Loucy (cell line): ENCODE data around the gene PCDHGB5.

ENCODE experiments used
- H2AFZ ChIP-seq: fragments of 200-600 bp; sonication (generic); 2 replicates; pipeline ENCODE4 v1.6.0; 2016; ENCODE audit warnings: antibody characterized with exemption, mild to moderate bottlenecking, low read length, moderate library complexity
- H3F3A ChIP-seq: fragments of 200-600 bp; 2 replicates; pipeline ENCODE4 v1.6.0; 2016; ENCODE audit warnings: antibody characterized with exemption, low read depth, mild to moderate bottlenecking
- H3K27me3 ChIP-seq: fragments of 200-600 bp; sonication (generic); 2 replicates; pipeline ENCODE4 v1.6.1; 2014; ENCODE audit warnings: low read length, mild to moderate bottlenecking; ENCODE audit not compliant: insufficient read depth, poor library complexity, severe bottlenecking
- H3K36me3 ChIP-seq: fragments of 200-600 bp; sonication (generic); 2 replicates; pipeline ENCODE4 v1.6.1; 2016; ENCODE audit warnings: low read length; ENCODE audit not compliant: insufficient read depth
- H3K4me1 ChIP-seq: fragments of 200-600 bp; sonication (generic); 2 replicates; pipeline ENCODE4 v1.5.1; 2014; ENCODE audit warnings: low read length, mild to moderate bottlenecking; ENCODE audit not compliant: insufficient read depth, poor library complexity, severe bottlenecking
- H3K4me2 ChIP-seq: fragments of 200-600 bp; sonication (generic); 2 replicates; pipeline ENCODE4 v1.6.0; 2014; ENCODE audit warnings: antibody characterized with exemption, low read length, low read depth, mild to moderate bottlenecking; ENCODE audit not compliant: poor library complexity, severe bottlenecking
- H3K4me3 ChIP-seq: fragments of 200-600 bp; sonication (generic); 2 replicates; pipeline ENCODE4 v1.5.1; 2014; ENCODE audit warnings: low read length, mild to moderate bottlenecking, mixed read lengths; ENCODE audit not compliant: poor library complexity, severe bottlenecking
- H3K79me2 ChIP-seq: fragments of 200-600 bp; sonication (generic); 2 replicates; pipeline ENCODE4 v1.6.1; 2014; ENCODE audit warnings: low read length; ENCODE audit not compliant: insufficient read depth
- H3K9ac ChIP-seq: fragments of 200-600 bp; sonication (generic); 2 replicates; pipeline ENCODE4 v1.6.0; 2014; ENCODE audit warnings: mild to moderate bottlenecking, low read depth, low read length, moderate library complexity; ENCODE audit not compliant: poor library complexity, severe bottlenecking
- H3K9me2 ChIP-seq: fragments of 200-600 bp; sonication (generic); replicated peaks from 2 replicates; pipeline ENCODE4 v1.6.1; 2016; ENCODE audit warnings: low read depth, low read length, mixed read lengths
- H3K9me3 ChIP-seq: fragments of 200-600 bp; sonication (generic); 2 replicates; pipeline ENCODE4 v1.6.1; 2014; ENCODE audit warnings: mild to moderate bottlenecking, antibody characterized with exemption, low read length, low read depth; ENCODE audit not compliant: insufficient read depth
- H4K20me1 ChIP-seq: fragments of 200-600 bp; sonication (generic); 2 replicates; pipeline ENCODE4 v1.6.0; 2014; ENCODE audit warnings: antibody characterized with exemption, low read length, mild to moderate bottlenecking; ENCODE audit not compliant: insufficient read depth, poor library complexity, severe bottlenecking
- CTCF ChIP-seq: fragments of 200-600 bp; sonication (generic); conservative IDR thresholded peaks from 2 replicates; pipeline ENCODE4 v1.5.1; 2014; ENCODE audit warnings: mild to moderate bottlenecking, antibody characterized with exemption, low read length
- EZH2phosphoT487 ChIP-seq: fragments of 200-600 bp; IDR thresholded peaks from 2 replicates; pipeline ENCODE4 v1.6.1; 2018; ENCODE audit warnings: antibody characterized with exemption, mild to moderate bottlenecking, moderate library complexity, borderline replicate concordance

PCDHGB5 gene

GRCh38 chr5:141422742-141423291 lies 25.1 kb downstream of the PCDHGB5 start:
- Histone ChIP-seq H3K27me3 (no peaks in the 10 kb centered on the region), H2AFZ (no peak overlapping the region), H3K36me3 (no peaks in the 10 kb centered on the region), H3K9me2 (no peaks in the 10 kb centered on the region), H3K4me1 (no peaks in the 10 kb centered on the region), H3K4me2 (no peak overlapping the region), H3F3A (no peaks in the 10 kb centered on the region), H3K4me3 (no peak overlapping the region), H3K79me2 (no peaks in the 10 kb centered on the region), H3K9me3 (no peaks in the 10 kb centered on the region), H4K20me1 (no peaks in the 10 kb centered on the region), H3K9ac (no peak overlapping the region)
- TF ChIP-seq CTCF: no peak
- TF ChIP-seq EZH2phosphoT487: no peak

GRCh38 chr5:141427783-141428426 lies 30.2 kb downstream of the PCDHGB5 start:
- no peaks in the 10 kb centered on the region for H3K4me1 ChIP-seq
- no peaks in the 10 kb centered on the region for H3K9me3 ChIP-seq

GRCh38 chr5:141430332-141431113 lies 32.8 kb downstream of the PCDHGB5 start, which contains the start of gene PCDHGA12:
TSS of gene PCDHGA12 (plus strand) at chr5:141430507. CDS start at chr5:141430760, 253 bp downstream.
- Histone ChIP-seq H2AFZ (no peak within 1 kb of the TSS), H3K9ac (no peak within 1 kb of the TSS)

More at GRCh38 chr5:141427783-141428426, 30.2 kb downstream of the PCDHGB5 start:
- no peak for TF ChIP-seq EZH2phosphoT487
- no peak for TF ChIP-seq CTCF
- no peaks in the 10 kb centered on the region for H3K9me2 ChIP-seq
- no peak overlapping the region for H2AFZ ChIP-seq
- no peaks in the 10 kb centered on the region for H3F3A ChIP-seq
- H3K4me3 ChIP-seq: no peak overlapping the region
- no peak overlapping the region for H3K9ac ChIP-seq
- H3K79me2 ChIP-seq: no peaks in the 10 kb centered on the region
- H3K4me2 ChIP-seq: no peak overlapping the region
- H3K27me3 ChIP-seq: no peaks in the 10 kb centered on the region
- no peaks in the 10 kb centered on the region for H3K36me3 ChIP-seq
- no peaks in the 10 kb centered on the region for H4K20me1 ChIP-seq

More at GRCh38 chr5:141430332-141431113, 32.8 kb downstream of the PCDHGB5 start, which contains the start of gene PCDHGA12:
- TF ChIP-seq EZH2phosphoT487 (no peak), CTCF (no peak; the same call in 1 of the 2 replicates)
- Histone ChIP-seq H3F3A (no peaks in the 10 kb centered on the region), H3K9me2 (no peaks in the 10 kb centered on the region), H3K79me2 (no peaks in the 10 kb centered on the region), H3K4me2 (no peak within 1 kb of the TSS), H4K20me1 (no peaks in the 10 kb centered on the region), H3K27me3 (no peaks in the 10 kb centered on the region), H3K36me3 (no peaks in the 10 kb centered on the region), H3K4me3 (no peak within 1 kb of the TSS), H3K4me1 (no peaks in the 10 kb centered on the region), H3K9me3 (no peaks in the 10 kb centered on the region)
